Epithelial cell of prostate (primary cell): ENCODE results near the gene MINDY4.

Experiments used
- DNase-seq: peaks from one replicate; pipeline ENCODE4 v3.0.0-alpha.2; 2011; ENCODE audit warnings: low read depth, low spot score
- H3K27ac ChIP-seq: fragments of 450-650 bp; 2 replicates; pipeline ENCODE4 v1.5.1; 2017; ENCODE audit warnings: mild to moderate bottlenecking

The MINDY4 gene

DNA sequence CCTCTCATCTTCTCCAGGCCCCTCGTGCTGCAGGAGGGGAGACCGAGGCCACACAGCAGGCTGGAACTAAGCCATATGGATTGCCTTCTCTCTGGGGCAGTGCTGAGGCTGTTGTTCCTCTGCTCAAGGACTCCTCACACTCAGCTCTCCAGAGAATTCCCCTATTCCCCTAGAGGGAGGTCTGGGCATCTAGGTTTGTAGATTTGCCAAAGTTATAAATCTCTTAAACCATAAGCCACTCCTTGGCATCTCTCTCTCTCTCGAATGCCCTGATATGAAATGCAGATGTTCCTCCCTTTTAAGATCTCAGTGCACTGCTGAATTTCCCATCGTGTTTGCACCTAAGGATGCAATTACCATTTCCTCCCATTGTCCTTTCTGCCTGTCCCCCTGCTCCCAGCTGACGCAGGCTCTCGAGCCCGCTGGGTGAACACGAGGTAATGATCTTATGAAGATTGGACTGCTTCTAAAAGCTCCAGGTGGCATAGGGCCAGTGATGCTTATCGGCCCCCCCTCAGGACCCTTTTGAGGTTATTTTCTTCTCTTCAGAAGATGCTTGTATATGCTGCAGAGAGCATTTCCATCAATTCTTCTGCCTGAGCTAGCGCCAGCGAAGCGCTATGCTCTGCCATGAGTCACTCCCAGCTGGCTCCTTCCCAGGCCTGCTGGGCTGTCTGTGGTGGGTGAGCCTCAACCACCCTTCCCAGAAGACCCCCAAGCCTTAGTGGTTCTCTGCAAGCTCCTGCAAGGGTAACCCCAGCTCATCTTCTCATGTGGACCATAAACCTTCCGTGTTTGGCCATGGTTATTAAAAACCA, 98.8 kb downstream of the MINDY4 start:
- no peak for DNase-seq
- H3K27ac ChIP-seq: no peak overlapping the region

DNA sequence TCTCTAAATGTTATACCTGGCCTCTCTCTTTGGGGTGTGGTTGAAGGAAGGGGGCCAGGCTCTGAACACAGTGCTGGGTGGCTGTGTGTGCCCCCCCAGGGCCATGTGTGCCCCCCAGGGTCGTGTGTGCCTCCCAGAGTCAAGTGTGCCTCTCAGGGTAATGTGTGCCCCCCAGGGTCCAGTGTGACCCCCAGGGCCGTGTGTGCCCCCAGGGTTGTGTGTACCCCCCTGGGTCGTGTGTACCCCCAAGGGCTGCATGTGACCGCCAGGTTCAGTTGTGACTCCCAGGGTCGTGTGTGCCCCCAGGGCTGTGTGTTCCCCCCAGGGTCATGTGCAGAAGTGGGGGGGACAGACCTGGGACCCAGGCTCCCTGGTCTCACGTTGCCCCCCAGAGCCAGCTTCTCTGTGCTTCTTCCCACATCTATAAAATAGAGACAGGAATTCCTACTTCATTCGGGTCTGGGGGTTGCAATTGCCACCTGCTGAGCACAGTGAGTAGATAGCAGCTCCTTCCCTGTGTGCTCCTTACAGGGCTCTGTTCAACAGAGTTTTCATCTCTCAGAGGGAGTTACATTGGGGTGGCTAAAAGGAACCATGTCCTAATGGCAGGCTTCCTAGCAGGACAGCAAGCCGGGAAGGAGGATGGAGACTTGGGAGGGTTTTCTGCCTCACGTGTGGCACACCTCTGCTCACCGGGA, 99.8 kb downstream of the MINDY4 start:
- H3K27ac ChIP-seq: no peak overlapping the region

DNA sequence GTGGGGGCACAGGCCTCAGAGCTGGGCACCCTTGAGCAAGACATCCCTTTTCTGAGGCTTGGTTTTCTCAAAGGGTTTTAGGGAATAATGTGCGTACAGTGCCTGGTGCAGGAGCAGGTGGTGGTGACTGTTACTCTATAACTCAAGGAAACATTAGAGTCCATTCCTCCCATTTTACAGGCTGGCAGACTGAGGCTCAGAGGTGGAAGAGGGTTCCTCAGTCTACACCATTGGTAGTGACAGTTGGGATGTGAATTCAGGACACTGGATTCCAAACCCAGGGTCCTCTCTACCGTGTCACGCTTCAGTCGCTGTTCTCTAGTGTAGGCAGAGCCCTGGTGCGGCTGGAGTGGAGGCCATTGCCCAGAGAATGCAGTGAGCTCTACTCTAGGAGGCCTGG, 100.4 kb downstream of the MINDY4 start:
- no peak for DNase-seq
- no peak overlapping the region for H3K27ac ChIP-seq

More for the DNA sequence above, 99.8 kb downstream of the MINDY4 start:
- no peak for DNase-seq

DNA sequence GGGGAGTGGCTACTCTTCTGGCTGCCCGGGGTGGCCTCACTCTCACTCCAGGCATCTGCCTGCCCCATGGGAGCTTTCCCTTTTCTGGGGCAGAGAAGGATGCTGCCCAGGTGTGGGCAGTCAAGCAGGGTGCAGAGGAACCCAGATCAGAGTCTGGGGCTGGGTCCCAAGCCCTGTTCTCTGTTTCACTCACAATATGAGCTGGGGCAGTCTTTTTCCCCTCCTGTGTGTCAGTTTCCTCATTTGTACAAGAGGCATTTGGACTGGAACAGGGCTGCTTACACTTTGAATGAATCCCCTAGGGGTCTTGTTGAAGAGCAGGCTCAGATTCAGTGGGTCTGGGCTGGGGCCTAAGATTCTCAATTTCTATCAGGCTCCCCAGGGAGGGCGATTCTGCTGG, 102.0 kb downstream of the MINDY4 start:
- no peak for DNase-seq

DNA sequence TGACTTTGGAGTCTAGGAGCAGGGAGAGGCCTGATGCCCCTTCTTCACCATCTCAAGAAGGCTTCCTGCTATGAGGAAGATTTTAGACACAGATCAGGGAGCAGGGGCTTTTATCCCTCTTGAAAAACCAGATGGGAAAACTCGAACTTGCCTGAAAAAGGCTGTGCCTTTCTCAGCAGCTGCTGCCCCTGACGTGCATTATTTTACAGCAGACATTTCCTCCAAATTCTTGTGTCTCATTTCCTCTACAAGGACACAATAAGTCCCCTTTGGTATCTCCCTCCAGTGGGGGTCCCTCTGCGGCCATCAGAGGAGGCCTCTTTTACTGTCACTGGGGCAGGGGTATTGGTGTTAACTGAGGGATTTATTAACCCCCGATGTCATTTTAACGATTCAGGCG, 102.4 kb downstream of the MINDY4 start:
- no peak overlapping the region for H3K27ac ChIP-seq
- no peak for DNase-seq

More for the DNA sequence above, 102.0 kb downstream of the MINDY4 start:
- no peak overlapping the region for H3K27ac ChIP-seq

DNA sequence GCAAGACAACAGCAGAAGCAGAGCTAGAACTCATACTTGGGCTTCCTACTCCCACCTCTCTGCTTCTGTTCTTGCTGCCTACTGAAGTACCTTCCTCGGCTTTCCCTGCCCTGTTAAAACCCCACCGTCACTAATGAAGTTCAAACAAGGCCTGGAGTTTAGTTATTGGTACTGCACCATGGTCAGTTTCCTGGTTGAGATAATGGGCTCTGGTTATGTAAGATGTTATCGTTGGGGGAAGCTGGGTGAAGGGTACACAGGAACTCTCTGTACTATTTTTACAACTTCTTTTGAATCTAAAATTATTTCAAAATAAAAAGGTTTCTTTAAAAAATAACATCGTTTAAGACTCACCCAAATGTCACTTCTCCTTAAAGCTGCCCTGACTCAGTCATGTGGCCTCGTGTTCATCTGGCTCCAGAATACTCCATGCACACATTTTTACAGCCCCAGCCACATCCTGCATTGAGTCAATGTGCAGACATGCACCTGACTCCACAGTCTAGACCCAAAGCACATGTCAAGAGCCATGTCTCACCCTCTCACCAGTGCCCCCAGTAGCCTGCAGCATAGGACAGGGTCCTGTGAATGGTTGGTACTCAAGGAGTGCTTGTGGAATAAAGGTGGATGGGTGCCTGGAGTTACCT, 103.6 kb downstream of the MINDY4 start:
- no peak overlapping the region for H3K27ac ChIP-seq

DNA sequence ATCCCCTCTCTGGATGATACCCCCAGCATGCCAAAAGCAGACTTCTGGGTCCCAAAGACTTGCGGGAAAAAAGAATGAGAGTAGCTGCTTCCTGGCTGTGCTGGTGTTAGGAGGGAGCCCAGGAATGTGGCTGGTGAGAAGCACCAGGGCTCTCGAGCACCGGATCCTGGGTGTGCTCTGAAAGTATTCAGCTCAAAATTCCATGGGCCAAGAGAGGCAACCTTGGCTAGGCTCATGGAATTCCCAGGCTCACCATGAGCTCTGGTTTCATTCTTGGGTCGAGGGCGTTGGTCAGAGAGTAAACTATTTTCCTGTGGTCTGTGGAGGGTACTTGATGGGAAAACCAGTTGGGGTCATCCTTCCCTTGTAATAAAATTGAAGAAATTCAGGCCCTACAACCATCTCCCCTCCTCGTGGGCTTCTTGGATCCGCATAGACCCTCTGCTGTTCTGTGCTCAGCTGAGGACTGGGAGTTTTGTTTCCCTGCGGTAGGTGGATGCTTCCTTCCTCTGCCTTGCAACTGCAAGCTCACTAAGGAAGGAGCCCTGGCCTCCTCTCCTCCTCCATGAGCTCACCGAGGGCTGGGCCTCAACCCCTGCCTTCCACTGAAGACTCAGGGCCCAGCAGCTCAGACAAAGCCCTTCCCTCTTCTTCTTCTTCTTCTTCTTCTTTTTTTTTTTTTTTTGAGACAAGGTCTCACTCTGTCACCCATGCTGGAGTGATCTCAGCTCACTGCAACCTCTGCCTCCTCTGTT, 106.0 kb downstream of the MINDY4 start:
- H3K27ac ChIP-seq: no peak overlapping the region
- DNase-seq: no peak

More for the DNA sequence above, 103.6 kb downstream of the MINDY4 start:
- DNase-seq: no peak

DNA sequence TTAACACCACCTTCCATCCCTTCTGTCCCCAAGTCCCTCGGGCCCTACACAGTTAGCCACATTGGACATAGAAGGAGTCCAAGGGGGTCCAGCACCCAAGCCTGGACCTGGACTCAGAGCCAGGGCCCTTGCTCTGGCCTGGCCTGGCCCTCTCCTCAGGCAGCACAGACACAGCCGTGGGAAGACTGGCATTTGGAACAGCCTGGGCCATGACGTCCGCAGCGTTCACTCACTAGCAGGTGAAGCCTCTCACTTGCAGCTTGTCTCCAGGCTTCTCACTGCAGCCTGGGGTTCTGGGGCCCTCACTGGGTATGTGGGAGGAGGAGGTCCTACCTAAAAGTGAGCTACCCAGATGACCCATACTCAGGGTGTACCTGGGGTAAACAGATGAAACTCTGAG, 106.8 kb downstream of the MINDY4 start:
- no peak for DNase-seq
- H3K27ac ChIP-seq: no peak overlapping the region

DNA sequence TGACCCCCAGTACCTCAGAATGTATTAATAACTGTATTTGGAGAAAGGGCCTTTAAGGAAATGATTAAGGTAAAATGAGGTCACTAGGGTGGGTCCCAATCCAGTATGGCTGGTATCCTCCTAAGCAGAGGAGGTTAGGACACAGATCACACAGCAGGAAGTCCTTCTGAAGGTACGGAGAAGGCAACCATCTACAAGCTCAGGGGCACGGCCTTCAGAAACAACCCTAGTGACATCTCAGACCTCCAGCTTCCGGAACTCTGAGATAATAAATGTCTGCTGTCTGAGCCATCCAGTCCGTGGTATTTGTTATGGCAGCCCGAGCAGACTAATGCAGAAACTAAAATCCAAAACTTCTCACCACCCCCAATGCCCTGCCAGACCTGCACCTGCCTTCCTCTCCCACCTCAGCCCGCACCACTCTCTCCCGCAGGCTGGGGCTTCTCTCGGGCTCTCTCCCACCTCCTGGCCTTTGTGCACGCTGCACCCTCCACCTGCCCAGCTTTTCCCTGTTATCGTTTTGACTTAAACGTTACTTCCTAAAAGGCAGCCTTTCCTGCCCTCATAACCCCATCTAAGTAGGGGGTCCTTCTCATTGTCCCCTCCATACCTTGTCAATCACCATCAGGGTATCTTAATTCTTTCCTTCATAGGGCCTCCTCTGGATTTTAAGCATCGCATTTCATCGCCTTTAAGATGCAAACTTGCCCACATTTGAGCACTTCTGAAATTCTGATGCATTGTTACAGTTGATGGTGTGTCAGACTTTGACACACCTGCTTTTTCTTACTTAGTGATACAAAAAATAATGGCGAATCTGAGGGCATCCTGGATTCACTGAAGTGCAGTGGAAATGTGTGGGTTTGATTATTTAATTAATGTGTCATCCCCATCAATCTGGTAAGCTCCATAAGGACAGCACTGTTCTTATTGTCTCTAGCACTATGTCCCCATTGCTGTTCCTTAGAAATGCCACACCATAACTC, 108.2 kb downstream of the MINDY4 start:
- no peak for DNase-seq
- H3K27ac ChIP-seq: no peak overlapping the region

DNA sequence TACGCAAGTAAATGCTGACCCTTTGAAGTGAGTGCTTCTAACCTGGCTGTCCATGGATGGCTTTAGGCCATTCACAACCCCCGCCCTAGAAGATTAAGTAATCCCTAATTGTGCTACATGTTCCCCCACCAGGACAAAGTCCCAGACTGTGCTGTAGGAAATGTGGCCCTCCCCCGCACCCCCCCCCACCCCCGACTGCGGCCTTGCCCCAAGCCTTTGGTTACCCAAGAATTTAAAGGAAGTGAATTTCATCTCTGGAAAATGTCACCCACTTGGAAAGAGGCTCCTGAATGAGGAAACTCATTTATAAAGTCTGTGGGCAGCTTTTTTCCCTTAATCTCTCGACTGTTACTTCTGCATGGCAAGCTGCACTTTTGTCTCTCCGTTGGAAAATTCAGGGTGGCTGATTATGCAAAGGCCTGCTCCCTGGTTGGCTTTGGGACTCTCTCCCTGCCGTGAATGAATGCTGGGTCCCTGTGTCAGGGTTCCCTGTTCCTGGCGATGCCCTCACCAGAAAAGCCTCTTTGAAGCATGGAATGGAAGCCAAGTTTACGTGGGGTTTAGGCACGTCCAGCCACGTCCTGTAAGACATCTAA, 109.0 kb downstream of the MINDY4 start:
- DNase-seq: no peak
- no peak overlapping the region for H3K27ac ChIP-seq

DNA sequence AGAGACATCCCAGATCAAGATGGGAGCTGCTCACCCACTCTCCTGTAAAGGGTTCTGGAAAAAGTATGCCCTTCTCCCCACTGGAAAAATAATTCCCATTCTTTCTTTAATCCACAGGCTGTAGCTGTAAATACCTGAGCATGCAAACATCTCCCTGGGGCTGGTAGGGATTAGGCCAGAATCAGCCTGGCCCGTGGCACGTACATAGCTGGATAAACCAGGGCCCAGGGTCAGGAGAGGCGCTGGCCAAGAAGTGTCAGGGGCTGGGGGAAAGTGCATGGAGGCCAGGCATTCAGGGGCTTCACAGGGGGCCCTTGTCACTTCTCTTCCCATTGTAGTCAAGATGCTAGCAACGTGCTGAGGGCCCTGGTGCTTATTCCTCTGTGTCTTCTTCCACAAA, 109.7 kb downstream of the MINDY4 start:
- DNase-seq: no peak
- H3K27ac ChIP-seq: no peak overlapping the region

DNA sequence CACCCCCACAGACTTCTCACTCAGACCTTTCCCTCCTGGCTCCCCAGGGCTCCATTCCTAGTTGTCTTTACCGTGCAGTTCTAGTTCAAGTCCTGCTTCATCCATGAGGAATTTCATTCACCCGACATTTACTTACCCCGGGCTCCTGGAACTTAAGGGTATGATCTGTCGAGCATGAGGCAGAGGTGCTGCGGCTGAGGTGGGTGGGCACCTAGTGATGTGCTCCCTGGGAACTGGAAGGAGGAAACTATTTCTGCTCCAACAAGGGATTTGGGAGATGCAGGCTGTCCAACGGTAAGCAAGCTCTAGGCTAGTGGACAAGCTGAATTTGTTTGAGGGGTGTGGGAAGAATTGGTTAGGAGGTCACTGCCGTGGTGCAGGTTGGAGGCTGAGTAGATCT, 110.2 kb downstream of the MINDY4 start:
- no peak for DNase-seq
- H3K27ac ChIP-seq: no peak overlapping the region

DNA sequence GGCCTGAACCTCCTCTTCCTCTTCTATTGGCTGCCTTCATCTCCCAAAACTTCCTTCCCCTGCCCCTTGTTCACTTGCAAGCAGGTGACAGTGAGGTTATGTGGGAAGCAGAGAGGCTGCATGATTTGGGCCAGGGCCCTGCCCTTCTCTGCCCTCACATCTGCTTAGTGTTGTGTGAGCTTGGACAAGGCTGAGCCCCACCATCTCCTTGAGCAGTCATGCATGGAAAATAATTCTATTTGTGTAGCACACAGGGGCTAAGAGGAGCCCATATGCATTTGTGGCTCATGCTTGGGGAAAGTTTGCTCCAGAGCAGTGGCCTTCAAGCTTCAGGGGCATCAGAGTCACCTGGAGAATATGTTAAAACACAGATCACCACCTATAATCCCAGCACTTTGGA, 113.7 kb downstream of the MINDY4 start:
- no peak overlapping the region for H3K27ac ChIP-seq
- DNase-seq: no peak

DNA sequence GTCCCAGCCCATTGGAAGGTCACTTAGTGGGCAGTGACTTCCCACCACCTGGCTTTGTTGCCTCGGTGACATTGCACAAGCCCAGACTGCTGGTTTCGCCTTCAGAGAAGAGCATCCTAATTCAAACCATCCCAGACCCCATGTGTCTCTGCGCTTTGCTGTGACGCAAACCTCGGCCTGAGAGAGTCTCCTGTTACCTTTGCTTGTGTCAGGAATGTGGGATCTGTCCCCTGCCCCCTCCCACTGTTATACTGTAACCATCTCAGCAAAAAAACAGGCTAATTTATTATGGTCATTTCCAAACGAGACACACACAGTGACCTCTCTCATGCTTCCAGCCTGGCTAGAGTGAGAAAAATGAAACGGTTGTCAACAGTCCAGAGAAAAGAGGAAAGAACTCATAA, 115.4 kb downstream of the MINDY4 start:
- DNase-seq: no peak
- no peak overlapping the region for H3K27ac ChIP-seq

DNA sequence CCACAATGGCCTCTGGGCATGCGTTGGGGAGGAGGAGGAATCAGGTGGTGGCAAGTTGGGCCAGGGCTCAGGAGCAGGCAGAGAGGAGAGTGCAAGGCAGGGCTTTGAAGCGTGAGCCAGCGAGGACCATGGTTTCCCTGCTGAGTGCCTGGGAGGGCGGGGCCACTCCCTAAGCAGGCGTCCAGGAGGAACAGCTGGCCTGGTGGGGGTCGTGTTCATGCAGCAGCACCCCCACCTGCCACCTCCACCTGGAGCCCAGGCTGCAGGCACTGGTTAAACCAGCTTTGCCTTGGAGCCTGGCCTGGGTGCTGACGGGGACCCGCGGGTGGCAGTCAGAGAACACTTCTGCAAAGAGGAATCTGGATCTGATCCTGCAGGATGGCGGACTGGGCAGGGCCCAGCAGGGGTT, 116.3 kb downstream of the MINDY4 start:
- no peak overlapping the region for H3K27ac ChIP-seq
- no peak for DNase-seq

DNA sequence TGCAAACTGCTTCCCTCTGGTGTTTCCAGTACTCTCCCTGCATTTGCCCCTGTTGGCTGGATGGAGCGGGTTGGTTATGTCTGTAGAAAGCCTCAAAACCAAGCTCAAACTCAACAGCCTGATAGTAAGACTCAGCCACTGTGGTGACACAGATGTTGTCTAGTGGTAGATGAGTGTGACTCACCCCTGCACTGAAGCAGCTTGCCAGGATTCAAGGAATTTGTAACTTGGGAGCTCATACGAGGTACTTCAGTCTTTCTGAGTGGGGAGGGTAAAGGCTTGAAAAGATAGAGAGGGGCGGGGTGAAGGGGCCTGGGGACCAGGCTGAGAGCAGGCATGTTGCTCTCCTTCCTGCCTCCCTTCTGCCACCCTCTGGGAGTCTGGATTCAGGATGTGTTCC, 117.5 kb downstream of the MINDY4 start:
- DNase-seq: peak; percentile 34
- no peak overlapping the region for H3K27ac ChIP-seq

DNA sequence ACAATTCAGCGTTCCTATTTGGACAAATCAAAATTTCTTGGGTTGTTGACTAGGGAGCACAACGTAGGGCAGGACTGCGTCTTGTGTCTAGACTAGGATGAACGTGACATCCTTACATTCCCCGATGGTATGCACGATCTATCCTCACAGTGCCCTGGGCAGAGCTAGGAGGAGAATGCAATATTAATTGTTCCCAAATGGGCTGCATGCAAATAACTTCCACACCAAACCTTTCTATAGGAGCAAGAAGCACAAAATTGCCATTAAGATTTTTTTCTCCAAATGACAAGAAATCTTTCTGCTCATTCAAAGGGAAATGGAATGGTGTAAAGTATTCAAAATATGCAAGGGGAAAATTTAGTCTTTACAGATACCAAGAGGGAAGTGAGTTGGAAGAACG, 119.0 kb downstream of the MINDY4 start:
- no peak for DNase-seq
- H3K27ac ChIP-seq: no peak overlapping the region

DNA sequence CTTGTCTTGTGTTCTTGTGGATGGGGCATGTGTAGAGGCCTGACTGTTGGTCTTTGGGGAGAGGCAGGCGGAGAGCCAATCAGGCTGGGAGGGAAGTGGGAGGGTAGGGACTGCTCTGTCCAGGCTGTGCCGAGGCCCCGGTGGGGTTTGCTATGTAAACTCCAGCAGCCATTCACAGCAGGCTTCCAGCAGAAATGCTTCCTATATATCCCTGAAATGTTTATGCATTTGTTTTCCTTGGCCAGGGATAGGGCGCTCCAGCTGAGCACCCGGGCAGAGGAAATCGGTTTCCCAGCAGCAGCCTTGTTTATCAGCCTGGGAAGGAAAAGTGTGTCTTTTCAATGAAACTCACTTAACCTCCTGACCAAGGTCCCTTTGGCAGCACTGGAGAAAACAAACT, 122.1 kb downstream of the MINDY4 start:
- no peak for DNase-seq
- H3K27ac ChIP-seq: no peak overlapping the region

DNA sequence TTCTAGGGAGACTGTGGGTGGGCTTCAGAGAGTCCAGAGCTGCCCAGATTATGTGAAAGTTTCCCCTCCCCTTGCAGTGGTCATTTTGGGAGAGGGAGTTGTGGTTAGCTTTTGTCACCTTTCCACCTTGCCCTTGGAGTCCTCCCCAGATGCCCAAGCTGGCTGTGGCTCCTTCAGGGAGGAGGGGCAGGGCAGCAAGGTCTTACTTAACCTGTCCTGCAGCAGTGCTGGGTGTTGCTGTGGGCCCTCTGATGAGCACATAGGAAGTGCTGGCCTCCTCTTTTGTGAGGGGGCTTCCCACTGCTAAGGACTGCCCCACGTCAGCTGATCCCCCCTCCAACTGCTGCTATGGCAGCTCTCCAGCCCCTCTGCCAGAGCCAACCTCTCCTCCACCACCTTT, 122.8 kb downstream of the MINDY4 start:
- no peak overlapping the region for H3K27ac ChIP-seq
- no peak for DNase-seq
